Measurements from ENCODE around the gene ZNF436. TPM values are rescaled to one million over a fixed set of nuclear protein-coding genes. Genes with fewer than 3 reads are reported as not detected.

The ZNF436 gene
- total RNA-seq, 1 donor from 2014 or later, result 10.0 TPM

DNA sequence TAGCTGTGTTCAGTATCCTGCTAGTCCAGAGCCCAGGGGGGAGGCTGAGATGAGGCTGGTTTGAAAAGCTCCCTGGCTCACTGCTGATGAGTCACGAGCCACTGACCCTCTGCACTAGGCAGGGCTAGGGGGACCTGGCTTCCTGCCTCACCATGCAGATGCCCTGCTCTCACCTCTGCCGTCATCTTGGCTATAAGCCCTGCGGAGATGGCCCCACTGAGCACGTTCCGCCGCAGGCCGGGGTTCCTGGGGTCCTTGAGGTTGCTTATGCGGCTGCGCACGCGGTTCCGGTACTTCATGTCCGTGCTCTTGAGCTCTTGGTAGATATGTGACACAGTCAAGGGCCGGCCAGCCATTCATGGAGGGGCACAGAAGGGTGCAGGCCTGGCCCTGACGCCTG, 24.1 kb upstream of the ZNF436 start:
- no peak for DNase-seq (ENCODE audit: low read depth, low spot score)
- H3K4me1 Mint-ChIP-seq, result peaks cover 29% of the 10 kb centered on the region
- no peaks in the 10 kb centered on the region for H3K36me3 Mint-ChIP-seq (ENCODE audit: low read depth)
- H3K27ac Mint-ChIP-seq (ENCODE audit: unreplicated experiment), result no peak overlapping the region
- TF ChIP-seq CTCF (conservative IDR thresholded peaks at IDR 0.05), result no peak
- H3K4me3 Mint-ChIP-seq, result no peak overlapping the region
- no peaks in the 10 kb centered on the region for H3K9me3 Mint-ChIP-seq
- peaks cover 2% of the 10 kb centered on the region for H3K27me3 Mint-ChIP-seq (ENCODE audit: low read depth)

GRCh38 chr1:23392125-23392855, 22.7 kb upstream of the ZNF436 start:
- Mint-ChIP-seq H3K27ac (ENCODE audit: unreplicated experiment) (no peak overlapping the region), H3K27me3 (ENCODE audit: low read depth) (peaks cover 2% of the 10 kb centered on the region), H3K4me3 (no peak overlapping the region), H3K36me3 (ENCODE audit: low read depth) (no peaks in the 10 kb centered on the region), H3K4me1 (peaks cover 32% of the 10 kb centered on the region), H3K9me3 (no peaks in the 10 kb centered on the region)
- DNase-seq (ENCODE audit: low read depth, low spot score), result no peak
- no peak for TF ChIP-seq CTCF (conservative IDR thresholded peaks at IDR 0.05)

DNA sequence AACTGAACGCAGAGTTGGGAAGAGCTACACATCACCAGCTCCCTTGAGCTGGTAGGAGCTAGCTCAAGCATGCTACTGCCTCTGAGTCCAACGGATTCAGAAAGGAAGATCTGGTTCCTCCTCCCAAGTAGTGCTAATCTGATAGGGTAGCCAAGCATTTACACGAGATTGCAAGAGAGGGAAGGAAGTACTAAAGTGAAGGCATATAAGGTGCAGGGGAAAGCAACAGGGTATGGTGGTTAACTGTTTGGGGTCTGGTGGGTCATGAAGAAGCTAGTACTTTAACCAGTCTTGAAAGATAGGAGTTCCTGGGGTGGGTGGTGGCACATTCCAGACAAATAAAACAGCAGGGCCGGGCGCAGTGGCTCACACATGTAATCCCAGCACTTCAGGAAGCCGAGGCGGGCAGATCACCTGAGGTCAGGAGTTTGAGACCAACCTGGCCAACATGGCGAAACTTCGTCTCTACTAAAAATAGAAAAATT, 20.2 kb upstream of the ZNF436 start:
- Mint-ChIP-seq H3K9me3 (no peaks in the 10 kb centered on the region), H3K27ac (ENCODE audit: unreplicated experiment) (no peak overlapping the region), H3K27me3 (ENCODE audit: low read depth) (peaks cover 4% of the 10 kb centered on the region), H3K36me3 (ENCODE audit: low read depth) (no peaks in the 10 kb centered on the region), H3K4me3 (no peak overlapping the region), H3K4me1 (peaks cover 21% of the 10 kb centered on the region)
- DNase-seq (ENCODE audit: low read depth, low spot score), result no peak
- TF ChIP-seq CTCF (conservative IDR thresholded peaks at IDR 0.05), result no peak

GRCh38 chr1:23387494-23387893, 17.9 kb upstream of the ZNF436 start:
- TF ChIP-seq CTCF (conservative IDR thresholded peaks at IDR 0.05), result no peak
- Mint-ChIP-seq H3K36me3 (ENCODE audit: low read depth) (no peaks in the 10 kb centered on the region), H3K27me3 (ENCODE audit: low read depth) (peaks cover 4% of the 10 kb centered on the region), H3K4me1 (peaks cover 10% of the 10 kb centered on the region), H3K27ac (ENCODE audit: unreplicated experiment) (no peak overlapping the region), H3K9me3 (peaks cover 2% of the 10 kb centered on the region), H3K4me3 (no peak overlapping the region)
- no peak for DNase-seq (ENCODE audit: low read depth, low spot score)

DNA sequence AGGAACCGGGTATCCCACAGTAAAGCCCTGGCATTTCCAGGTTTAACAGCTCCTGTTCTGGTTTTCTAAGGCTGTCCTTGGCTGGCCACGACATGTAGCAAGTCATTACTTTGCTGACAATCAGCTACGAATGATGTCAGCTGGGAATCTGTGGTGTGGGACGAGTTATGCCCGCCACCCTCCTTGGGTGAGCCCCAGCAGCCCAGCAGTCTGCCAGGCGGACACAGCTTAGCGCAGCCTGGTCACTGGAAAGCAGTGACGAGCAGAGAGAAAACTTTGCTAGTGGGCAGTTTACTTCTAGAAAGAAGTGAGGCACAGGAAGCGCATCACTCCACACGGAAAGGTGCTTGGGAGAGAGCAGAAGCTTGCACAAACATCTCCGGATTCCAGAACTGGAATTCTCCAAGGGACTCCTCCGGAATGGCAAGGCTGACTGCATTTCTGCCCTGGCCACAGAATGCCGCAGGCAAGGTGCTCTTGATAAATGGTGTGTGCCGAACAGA, 15.5 kb upstream of the ZNF436 start:
- no peak for TF ChIP-seq CTCF (conservative IDR thresholded peaks at IDR 0.05)
- no peak for DNase-seq (ENCODE audit: low read depth, low spot score)
- Mint-ChIP-seq H3K27ac (ENCODE audit: unreplicated experiment) (no peak overlapping the region), H3K4me3 (no peak overlapping the region), H3K27me3 (ENCODE audit: low read depth) (peaks cover 4% of the 10 kb centered on the region), H3K4me1 (peaks cover 3% of the 10 kb centered on the region), H3K36me3 (ENCODE audit: low read depth) (no peaks in the 10 kb centered on the region), H3K9me3 (peaks cover 6% of the 10 kb centered on the region)

Data from neural crest cell (in vitro differentiated cells).